WTC11 (cell line): Measurements from ENCODE around the gene ZFPL1. TPM values are rescaled to one million over a fixed set of nuclear protein-coding genes. Genes with fewer than 3 reads are reported as not detected.

Experiments
- ATAC-seq: fragments of 200-7000 bp; cut with Tn5 transposase; 2 replicates; pipeline ENCODE4 v1.10.0; 2021; ENCODE audit warnings: mild to moderate bottlenecking, moderate library complexity
- CTCF ChIA-PET: fragments of 300-600 bp; sonication (Branson Sonifier 250); formaldehyde crosslinking; loops from one replicate; lab custom pipeline; 2021; ENCODE audit warnings: antibody characterized with exemption; lab: Charles Lee
- POLR2A ChIA-PET: fragments of 350-600 bp; sonication (Branson Sonifier 250); formaldehyde crosslinking; loops from one replicate; lab custom pipeline; 2021; ENCODE audit warnings: antibody characterized with exemption; lab: Charles Lee
- DNase-seq: peaks from one replicate; pipeline ENCODE4 v3.0.0; 2021; ENCODE audit warnings: low spot score
- H3K27ac Mint-ChIP-seq: 2 replicates; pipeline ENCODE4 v1.8.0; 2021; ENCODE audit warnings: mixed read lengths
- H3K27me3 Mint-ChIP-seq: 2 replicates; pipeline ENCODE4 v1.8.0; 2021; ENCODE audit warnings: low read depth, mild to moderate bottlenecking, moderate library complexity, mixed read lengths
- H3K36me3 Mint-ChIP-seq: 2 replicates; pipeline ENCODE4 v1.8.0; 2021; ENCODE audit warnings: mixed read lengths
- H3K4me1 Mint-ChIP-seq: 2 replicates; pipeline ENCODE4 v1.8.0; 2022; ENCODE audit warnings: mixed read lengths
- H3K4me3 Mint-ChIP-seq: 2 replicates; pipeline ENCODE4 v1.8.0; 2021; ENCODE audit warnings: mild to moderate bottlenecking, moderate library complexity, mixed read lengths
- H3K9me3 Mint-ChIP-seq: 2 replicates; pipeline ENCODE4 v1.8.0; 2021; ENCODE audit warnings: mixed read lengths
- AFF4 ChIP-seq: sonication (generic); formaldehyde crosslinking; IDR thresholded peaks from 2 replicates; pipeline ENCODE4 v1.8.1; 2023; ENCODE audit warnings: mild to moderate bottlenecking, missing genetic modification reagents, borderline replicate concordance
- ATF2 ChIP-seq: sonication (generic); formaldehyde crosslinking; IDR thresholded peaks from 2 replicates; pipeline ENCODE4 v1.8.1; 2022; ENCODE audit warnings: low read depth, missing genetic modification reagents, borderline replicate concordance
- CBFB ChIP-seq: sonication (generic); formaldehyde crosslinking; IDR thresholded peaks from 2 replicates; pipeline ENCODE4 v1.8.1; 2022; ENCODE audit warnings: mild to moderate bottlenecking, low read depth, missing genetic modification reagents
- CREB1 ChIP-seq: sonication (generic); formaldehyde crosslinking; IDR thresholded peaks from 2 replicates; pipeline ENCODE4 v1.8.0; 2023; ENCODE audit warnings: mild to moderate bottlenecking, missing genetic modification reagents
- CREM ChIP-seq: sonication (generic); formaldehyde crosslinking; IDR thresholded peaks from 2 replicates; pipeline ENCODE4 v1.8.1; 2022; ENCODE audit warnings: mild to moderate bottlenecking, missing genetic modification reagents, moderate library complexity
- CTCF ChIP-seq: fragments of 200-600 bp; IDR thresholded peaks from 2 replicates; pipeline ENCODE4 v1.8.0; 2022; ENCODE audit warnings: antibody characterized with exemption
- EMX1 ChIP-seq: fragments of 250-450 bp; sonication (Bioruptor Pico); IDR thresholded peaks from 2 replicates; pipeline ENCODE4 v1.8.0; 2021; ENCODE audit warnings: mild to moderate bottlenecking
- FOXK1 ChIP-seq: sonication (generic); formaldehyde crosslinking; IDR thresholded peaks from 2 replicates; pipeline ENCODE4 v1.8.0; 2022; ENCODE audit warnings: mild to moderate bottlenecking, moderate library complexity, missing genetic modification reagents
- GABPB1 ChIP-seq: sonication (generic); formaldehyde crosslinking; IDR thresholded peaks from 2 replicates; pipeline ENCODE4 v1.8.1; 2023; ENCODE audit warnings: mild to moderate bottlenecking, missing genetic modification reagents
- JAZF1 ChIP-seq: fragments of 250-450 bp; sonication (Bioruptor Pico); IDR thresholded peaks from 2 replicates; pipeline ENCODE4 v1.9.0; 2021; ENCODE audit warnings: moderate library complexity, mild to moderate bottlenecking, inconsistent platforms
- JUN ChIP-seq: sonication (generic); formaldehyde crosslinking; IDR thresholded peaks from 2 replicates; pipeline ENCODE4 v1.8.0; 2023; ENCODE audit warnings: mild to moderate bottlenecking, missing genetic modification reagents
- KAT7 ChIP-seq: sonication (generic); formaldehyde crosslinking; IDR thresholded peaks from 2 replicates; pipeline ENCODE4 v1.8.1; 2023; ENCODE audit warnings: missing genetic modification reagents, mild to moderate bottlenecking, borderline replicate concordance
- MAX ChIP-seq: sonication (generic); formaldehyde crosslinking; IDR thresholded peaks from 2 replicates; pipeline ENCODE4 v1.8.0; 2022; ENCODE audit warnings: mild to moderate bottlenecking, missing genetic modification reagents
- MYBL2 ChIP-seq: sonication (generic); formaldehyde crosslinking; IDR thresholded peaks from 2 replicates; pipeline ENCODE4 v1.8.1; 2023; ENCODE audit warnings: mild to moderate bottlenecking, moderate library complexity, missing genetic modification reagents
- NFE2L1 ChIP-seq: sonication (generic); formaldehyde crosslinking; IDR thresholded peaks from 2 replicates; pipeline ENCODE4 v1.8.1; 2023; ENCODE audit warnings: missing genetic modification reagents
- PRRX2 ChIP-seq: fragments of 250-450 bp; sonication (Bioruptor Pico); IDR thresholded peaks from 2 replicates; pipeline ENCODE4 v1.8.0; 2021; ENCODE audit warnings: mild to moderate bottlenecking
- RELA ChIP-seq: sonication (generic); formaldehyde crosslinking; IDR thresholded peaks from 2 replicates; pipeline ENCODE4 v1.8.1; 2022; ENCODE audit warnings: missing genetic modification reagents, mild to moderate bottlenecking, borderline replicate concordance
- TCF7 ChIP-seq: sonication (generic); formaldehyde crosslinking; IDR thresholded peaks from 2 replicates; pipeline ENCODE4 v1.8.0; 2022; ENCODE audit warnings: mild to moderate bottlenecking, low read depth, missing genetic modification reagents, moderate library complexity
- ZBTB21 ChIP-seq: sonication (generic); formaldehyde crosslinking; IDR thresholded peaks from 2 replicates; pipeline ENCODE4 v1.8.1; 2023; ENCODE audit warnings: mild to moderate bottlenecking, missing genetic modification reagents, borderline replicate concordance
- ZNF138 ChIP-seq: sonication (generic); formaldehyde crosslinking; conservative IDR thresholded peaks from 2 replicates; pipeline ENCODE4 v1.8.1; 2022; ENCODE audit warnings: mild to moderate bottlenecking, moderate library complexity, missing genetic modification reagents
- ZNF416 ChIP-seq: fragments of 250-450 bp; sonication (Bioruptor Pico); IDR thresholded peaks from 2 replicates; pipeline ENCODE4 v1.9.0; 2021; ENCODE audit warnings: mild to moderate bottlenecking, inconsistent platforms
- ZNF423 ChIP-seq: fragments of 250-450 bp; sonication (Bioruptor Pico); IDR thresholded peaks from 2 replicates; pipeline ENCODE4 v2.1.2; 2022; ENCODE audit warnings: mild to moderate bottlenecking, moderate library complexity
- ZNF671 ChIP-seq: fragments of 250-450 bp; sonication (Bioruptor Pico); IDR thresholded peaks from 2 replicates; pipeline ENCODE4 v1.8.0; 2021; ENCODE audit warnings: mild to moderate bottlenecking
- total RNA-seq: library from RNA; stranded (reverse); gene quantifications from 3 replicates; pipeline ENCODE4 v1.2.3, GENCODE V29; 2021
- TF ChIP-seq, protein P1 (sequence below): fragments of 250-450 bp; sonication (Bioruptor Pico); IDR thresholded peaks from 2 replicates; pipeline ENCODE4 v1.9.0; 2021; ENCODE audit warnings: mild to moderate bottlenecking, borderline replicate concordance
- TF ChIP-seq, protein P2 (sequence below): fragments of 250-450 bp; sonication (Bioruptor Pico); IDR thresholded peaks from 2 replicates; pipeline ENCODE4 v2.1.2; 2022; ENCODE audit warnings: mild to moderate bottlenecking, moderate library complexity

The ZFPL1 gene
- total RNA-seq, 1 experiment from 2014 or later: 33.8 TPM

DNA sequence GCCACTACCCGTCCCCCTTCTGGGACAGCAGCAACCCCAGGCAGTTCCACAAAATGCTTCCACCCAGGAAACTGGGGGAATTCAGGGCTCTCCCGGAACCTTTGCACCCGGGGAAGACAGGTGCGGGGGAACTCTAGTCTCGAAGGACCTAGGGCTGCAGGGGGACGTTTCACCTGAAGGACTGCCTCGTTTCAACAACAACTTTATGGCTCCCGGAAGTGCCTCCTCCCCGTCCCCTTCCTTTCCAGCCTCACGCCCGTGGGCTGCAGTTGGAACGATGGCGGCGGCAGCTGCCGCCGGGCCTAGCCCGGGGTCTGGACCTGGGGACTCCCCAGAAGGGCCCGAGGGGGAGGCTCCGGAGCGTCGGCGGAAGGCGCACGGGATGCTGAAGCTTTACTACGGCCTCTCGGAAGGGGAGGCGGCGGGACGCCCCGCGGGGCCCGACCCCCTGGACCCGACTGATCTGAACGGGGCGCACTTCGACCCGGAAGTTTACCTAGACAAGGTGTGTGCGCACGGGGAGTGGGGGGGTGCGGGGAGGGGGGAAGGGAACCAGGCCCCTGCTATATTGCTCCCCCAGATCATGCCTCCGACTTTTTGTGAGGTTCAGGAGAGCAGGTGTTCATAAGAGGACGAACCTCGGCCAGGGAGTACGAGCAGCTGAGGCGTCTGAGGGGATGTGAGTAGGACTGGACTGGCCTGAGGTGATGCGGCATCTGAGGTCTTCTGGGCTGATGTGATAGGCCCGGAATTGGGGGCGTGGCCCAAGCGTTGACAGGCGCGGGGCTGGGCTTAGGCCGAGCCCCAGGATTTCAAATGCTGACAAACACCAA, 12.2 kb downstream of the ZFPL1 start, which contains the start of gene VPS51:
Gene VPS51, plus strand, starts transcription at position 241 of the 833 bp plus-strand sequence. Its CDS starts 37 bp downstream, at position 278.
- ATAC-seq: peak; percentile 98
- TF ChIP-seq CBFB (CRISPR knock-in tag): no peak
- TF ChIP-seq MYBL2 (CRISPR knock-in tag): no peak
- no peak; the same call in 1 of the 2 replicates for TF ChIP-seq PRRX2 (CRISPR knock-in tag)
- TF ChIP-seq TCF7 (CRISPR knock-in tag): no peak
- no peak for TF ChIP-seq RELA (CRISPR knock-in tag)
- TF ChIP-seq ZBTB21: no peak
- TF ChIP-seq EMX1 (CRISPR knock-in tag): no peak
- 0 out of 2 replicates have a peak, but pooled peaks have one; percentile 64 for TF ChIP-seq KAT7 (CRISPR knock-in tag)
- no peak for TF ChIP-seq NFE2L1 (CRISPR knock-in tag)
- TF ChIP-seq GABPB1 (CRISPR knock-in tag): peak; percentile 90
- no peak; the same call in 1 of the 2 replicates for TF ChIP-seq ZNF416 (CRISPR knock-in tag)
- TF ChIP-seq, protein P1, sequence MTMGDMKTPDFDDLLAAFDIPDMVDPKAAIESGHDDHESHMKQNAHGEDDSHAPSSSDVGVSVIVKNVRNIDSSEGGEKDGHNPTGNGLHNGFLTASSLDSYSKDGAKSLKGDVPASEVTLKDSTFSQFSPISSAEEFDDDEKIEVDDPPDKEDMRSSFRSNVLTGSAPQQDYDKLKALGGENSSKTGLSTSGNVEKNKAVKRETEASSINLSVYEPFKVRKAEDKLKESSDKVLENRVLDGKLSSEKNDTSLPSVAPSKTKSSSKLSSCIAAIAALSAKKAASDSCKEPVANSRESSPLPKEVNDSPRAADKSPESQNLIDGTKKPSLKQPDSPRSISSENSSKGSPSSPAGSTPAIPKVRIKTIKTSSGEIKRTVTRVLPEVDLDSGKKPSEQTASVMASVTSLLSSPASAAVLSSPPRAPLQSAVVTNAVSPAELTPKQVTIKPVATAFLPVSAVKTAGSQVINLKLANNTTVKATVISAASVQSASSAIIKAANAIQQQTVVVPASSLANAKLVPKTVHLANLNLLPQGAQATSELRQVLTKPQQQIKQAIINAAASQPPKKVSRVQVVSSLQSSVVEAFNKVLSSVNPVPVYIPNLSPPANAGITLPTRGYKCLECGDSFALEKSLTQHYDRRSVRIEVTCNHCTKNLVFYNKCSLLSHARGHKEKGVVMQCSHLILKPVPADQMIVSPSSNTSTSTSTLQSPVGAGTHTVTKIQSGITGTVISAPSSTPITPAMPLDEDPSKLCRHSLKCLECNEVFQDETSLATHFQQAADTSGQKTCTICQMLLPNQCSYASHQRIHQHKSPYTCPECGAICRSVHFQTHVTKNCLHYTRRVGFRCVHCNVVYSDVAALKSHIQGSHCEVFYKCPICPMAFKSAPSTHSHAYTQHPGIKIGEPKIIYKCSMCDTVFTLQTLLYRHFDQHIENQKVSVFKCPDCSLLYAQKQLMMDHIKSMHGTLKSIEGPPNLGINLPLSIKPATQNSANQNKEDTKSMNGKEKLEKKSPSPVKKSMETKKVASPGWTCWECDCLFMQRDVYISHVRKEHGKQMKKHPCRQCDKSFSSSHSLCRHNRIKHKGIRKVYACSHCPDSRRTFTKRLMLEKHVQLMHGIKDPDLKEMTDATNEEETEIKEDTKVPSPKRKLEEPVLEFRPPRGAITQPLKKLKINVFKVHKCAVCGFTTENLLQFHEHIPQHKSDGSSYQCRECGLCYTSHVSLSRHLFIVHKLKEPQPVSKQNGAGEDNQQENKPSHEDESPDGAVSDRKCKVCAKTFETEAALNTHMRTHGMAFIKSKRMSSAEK: 0 out of 2 replicates have a peak, but pooled peaks have one; percentile 46
- peak; percentile 90 for TF ChIP-seq FOXK1 (CRISPR knock-in tag)
- TF ChIP-seq ZNF671 (CRISPR knock-in tag): 0 out of 2 replicates have a peak, but pooled peaks have one; percentile 22
- TF ChIP-seq MAX (CRISPR knock-in tag): no peak; the same call in 1 of the 2 replicates
- TF ChIP-seq JUN (CRISPR knock-in tag): no peak
- TF ChIP-seq, protein P2, sequence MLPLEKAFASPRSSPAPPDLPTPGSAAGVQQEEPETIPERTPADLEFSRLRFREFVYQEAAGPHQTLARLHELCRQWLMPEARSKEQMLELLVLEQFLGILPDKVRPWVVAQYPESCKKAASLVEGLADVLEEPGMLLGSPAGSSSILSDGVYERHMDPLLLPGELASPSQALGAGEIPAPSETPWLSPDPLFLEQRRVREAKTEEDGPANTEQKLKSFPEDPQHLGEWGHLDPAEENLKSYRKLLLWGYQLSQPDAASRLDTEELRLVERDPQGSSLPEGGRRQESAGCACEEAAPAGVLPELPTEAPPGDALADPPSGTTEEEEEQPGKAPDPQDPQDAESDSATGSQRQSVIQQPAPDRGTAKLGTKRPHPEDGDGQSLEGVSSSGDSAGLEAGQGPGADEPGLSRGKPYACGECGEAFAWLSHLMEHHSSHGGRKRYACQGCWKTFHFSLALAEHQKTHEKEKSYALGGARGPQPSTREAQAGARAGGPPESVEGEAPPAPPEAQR (CRISPR knock-in tag): no peak
- TF ChIP-seq JAZF1: no peak
- TF ChIP-seq CREB1 (CRISPR knock-in tag): no peak
- TF ChIP-seq ZNF138 (CRISPR knock-in tag): no peak
- TF ChIP-seq CREM (CRISPR knock-in tag): peak; percentile 81
- TF ChIP-seq ATF2 (CRISPR knock-in tag): no peak
- TF ChIP-seq AFF4 (CRISPR knock-in tag): no peak
- peak; percentile 18; the same call in 1 of the 2 replicates for TF ChIP-seq ZNF423 (CRISPR knock-in tag)
- no peak for TF ChIP-seq CTCF

More for the DNA sequence above, 12.2 kb downstream of the ZFPL1 start, which contains the start of gene VPS51:
- H3K27ac Mint-ChIP-seq: peak within 1 kb of the TSS; percentile 99
- peaks cover 6% of the 10 kb centered on the region for H3K4me1 Mint-ChIP-seq
- CTCF ChIA-PET: interaction anchor here (0.6 to 9.9 kb wide), 7 partner anchors 15 to 371 kb away, joined by 3 to 104 read pairs (median 3); partner anchors contain the start of genes ARL2, SNX15, TM7SF2 and ZNHIT2
- H3K27me3 Mint-ChIP-seq: no peaks in the 10 kb centered on the region
- peak within 1 kb of the TSS; percentile 90 for H3K4me3 Mint-ChIP-seq
- H3K36me3 Mint-ChIP-seq: peaks cover 8% of the 10 kb centered on the region
- POLR2A ChIA-PET: interaction anchor here (0.6 to 1.6 kb wide), 6 partner anchors 15 to 912 kb away, joined by 3 to 9 read pairs (median 4); partner anchors contain the start of genes BATF2, FAU, MRPL49 and TM7SF2
- DNase-seq: peak; percentile 91
- H3K9me3 Mint-ChIP-seq: no peaks in the 10 kb centered on the region
